ENCODE measurements around the gene HTN1.
"Not testable (repeated sequence)": the region's sequence is repeated elsewhere in the genome, so short reads cannot be mapped to it uniquely, and the experiment has no call there.

GRCh38 chr4:70028159-70028558, 22.1 kb upstream of the HTN1 start, which contains the start of gene HTN3:
- TF ChIP-seq, protein P1, sequence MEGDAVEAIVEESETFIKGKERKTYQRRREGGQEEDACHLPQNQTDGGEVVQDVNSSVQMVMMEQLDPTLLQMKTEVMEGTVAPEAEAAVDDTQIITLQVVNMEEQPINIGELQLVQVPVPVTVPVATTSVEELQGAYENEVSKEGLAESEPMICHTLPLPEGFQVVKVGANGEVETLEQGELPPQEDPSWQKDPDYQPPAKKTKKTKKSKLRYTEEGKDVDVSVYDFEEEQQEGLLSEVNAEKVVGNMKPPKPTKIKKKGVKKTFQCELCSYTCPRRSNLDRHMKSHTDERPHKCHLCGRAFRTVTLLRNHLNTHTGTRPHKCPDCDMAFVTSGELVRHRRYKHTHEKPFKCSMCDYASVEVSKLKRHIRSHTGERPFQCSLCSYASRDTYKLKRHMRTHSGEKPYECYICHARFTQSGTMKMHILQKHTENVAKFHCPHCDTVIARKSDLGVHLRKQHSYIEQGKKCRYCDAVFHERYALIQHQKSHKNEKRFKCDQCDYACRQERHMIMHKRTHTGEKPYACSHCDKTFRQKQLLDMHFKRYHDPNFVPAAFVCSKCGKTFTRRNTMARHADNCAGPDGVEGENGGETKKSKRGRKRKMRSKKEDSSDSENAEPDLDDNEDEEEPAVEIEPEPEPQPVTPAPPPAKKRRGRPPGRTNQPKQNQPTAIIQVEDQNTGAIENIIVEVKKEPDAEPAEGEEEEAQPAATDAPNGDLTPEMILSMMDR (conservative IDR thresholded peaks at IDR 0.05 in 1 of 2, IDR thresholded peaks at IDR 0.05 in 1 of 2; ENCODE audit: extremely low read depth in 1 of 2, insufficient read depth in 1 of 2, low read depth in 1 of 2, low read length in 2 of 2): not testable (repeated sequence)
- TF ChIP-seq EZH2 (IDR thresholded peaks at IDR 0.05; ENCODE audit: borderline replicate concordance, low read length): not testable (repeated sequence)

Data from mammary epithelial cell (primary cell).